Fibroblast of lung (primary cell): Measurements from ENCODE around the gene DDO. TPM values are rescaled to one million over a fixed set of nuclear protein-coding genes. Genes with fewer than 3 reads are reported as not detected.
"Not testable (repeated sequence)": the region's sequence is repeated elsewhere in the genome, so short reads cannot be mapped to it uniquely, and the experiment has no call there.

Experiments used
- DNase-seq, 2 donors: peaks; one replicate each; pipeline versions ENCODE4 v3.0.0 to v3.0.0-alpha.2; 2010; ENCODE audit warnings: low read depth in 2 of 2
- H2AFZ ChIP-seq: 2 replicates; pipeline ENCODE4 v1.5.1; 2012; ENCODE audit warnings: low read length, control low read depth, inconsistent platforms
- H3K27ac ChIP-seq: 2 replicates; pipeline ENCODE4 v1.5.1; 2011; ENCODE audit warnings: low read length, control low read depth; ENCODE audit not compliant: insufficient read depth
- H3K27me3 ChIP-seq: 2 replicates; pipeline ENCODE4 v1.5.1; 2011; ENCODE audit warnings: mild to moderate bottlenecking, low read length; ENCODE audit not compliant: control insufficient read depth, insufficient read depth
- H3K36me3 ChIP-seq: 2 replicates; pipeline ENCODE4 v1.5.1; 2011; ENCODE audit warnings: low read length; ENCODE audit not compliant: control insufficient read depth, insufficient read depth
- H3K4me1 ChIP-seq: 2 replicates; pipeline ENCODE4 v1.5.1; 2011; ENCODE audit warnings: low read length; ENCODE audit not compliant: control insufficient read depth, insufficient read depth; ENCODE audit errors: extremely low read depth
- H3K4me2 ChIP-seq: 2 replicates; pipeline ENCODE4 v1.5.1; 2011; ENCODE audit warnings: low read length, control low read depth; ENCODE audit not compliant: insufficient read depth; ENCODE audit errors: extremely low read depth
- H3K4me3 ChIP-seq, 4 experiments: fragments of 200-600 bp in 1 of 4; sonication (generic) in 1 of 4; replicated peaks in 1 of 4; 2 replicates each; pipeline ENCODE4 v1.5.1; 2011 to 2016; ENCODE audit warnings: low read length in 4 of 4, low read depth in 3 of 4, mild to moderate bottlenecking in 3 of 4, control low read depth in 2 of 4, inconsistent platforms in 1 of 4, mixed read lengths in 1 of 4; ENCODE audit not compliant: insufficient read depth in 1 of 4; ENCODE audit errors: control extremely low read depth in 1 of 4
- H3K79me2 ChIP-seq: 2 replicates; pipeline ENCODE4 v1.5.1; 2012; ENCODE audit warnings: mild to moderate bottlenecking, low read length, inconsistent platforms; ENCODE audit not compliant: control insufficient read depth, insufficient read depth
- H3K9ac ChIP-seq: 2 replicates; pipeline ENCODE4 v1.5.1; 2011; ENCODE audit warnings: mild to moderate bottlenecking, low read length, control low read depth; ENCODE audit not compliant: insufficient read depth
- H3K9me3 ChIP-seq: 2 replicates; pipeline ENCODE4 v1.5.1; 2012; ENCODE audit warnings: low read depth, low read length; ENCODE audit not compliant: control insufficient read depth, insufficient read depth
- H4K20me1 ChIP-seq: 2 replicates; pipeline ENCODE4 v1.5.1; 2011; ENCODE audit warnings: low read length; ENCODE audit not compliant: control insufficient read depth, insufficient read depth; ENCODE audit errors: extremely low read depth
- CTCF ChIP-seq, 2 donors: IDR thresholded peaks in 1 of 2; conservative IDR thresholded peaks in 1 of 2; 1 replicate in 1 of 2; 2 replicates in 1 of 2; pipeline ENCODE4 v1.5.1; 2011 to 2012; ENCODE audit warnings: low read length in 2 of 2, control low read depth in 1 of 2, inconsistent platforms in 1 of 2, low read depth in 1 of 2, mild to moderate bottlenecking in 1 of 2
- EZH2 ChIP-seq: IDR thresholded peaks from 2 replicates; pipeline ENCODE4 v1.5.1; 2012; ENCODE audit warnings: low read length, control low read depth, mild to moderate bottlenecking; ENCODE audit errors: missing control alignments
- polyA plus RNA-seq, 2 donors: library from polyadenylated mRNA; depleted of rRNA in 1 of 2; stranded (reverse) in 1 of 2; unstranded in 1 of 2; fragments of >200 nt; gene quantifications; 2 replicates each; pipeline ENCODE4 v1.2.1, GENCODE V29; 2011 to 2012; ENCODE audit warnings: missing spikeins in 1 of 2
- total RNA-seq: library from RNA; depleted of rRNA; stranded (reverse); fragments of >200 nt; gene quantifications from 2 replicates; pipeline ENCODE4 v1.2.1, GENCODE V29; 2014

DDO gene
- total and polyA plus RNA-seq, 2 donors (not counting 1 experiment from before 2014, with no cell fraction given) = 3.9 to 12.2 TPM

DNA sequence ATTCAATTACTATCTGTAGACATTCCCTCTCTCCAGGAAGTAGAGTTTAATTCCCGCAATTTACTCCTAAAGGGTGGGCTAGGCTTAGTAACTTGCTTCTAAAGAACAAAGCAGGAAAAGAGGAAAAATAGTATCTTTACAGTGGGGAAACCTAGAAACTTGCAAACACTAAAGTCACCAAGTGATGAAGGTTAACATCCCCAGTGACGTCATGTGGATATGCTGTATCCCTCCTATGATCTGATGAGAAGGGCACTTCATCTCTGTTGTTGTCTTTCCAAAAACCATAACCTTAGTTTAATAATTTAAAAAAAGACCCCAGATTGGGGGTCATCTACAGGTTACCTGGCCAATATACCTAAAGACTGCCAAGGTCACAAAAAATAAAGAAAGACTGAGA, 43.8 kb upstream of the DDO start:
- no peaks in the 10 kb centered on the region for H4K20me1 ChIP-seq
- no peak overlapping the region for H3K4me2 ChIP-seq
- TF ChIP-seq CTCF (conservative IDR thresholded peaks at IDR 0.05 in 1 of 2, IDR thresholded peaks at IDR 0.05 in 1 of 2; ENCODE audit: low read depth in 1 of 2, low read length in 2 of 2) (no peak), EZH2 (no peak)
- peaks cover 5% of the 10 kb centered on the region for H3K27me3 ChIP-seq
- DNase-seq = no peak
- H3K36me3 ChIP-seq = no peaks in the 10 kb centered on the region
- H3K9ac ChIP-seq = no peak overlapping the region
- H3K4me1 ChIP-seq = no peaks in the 10 kb centered on the region
- no peak overlapping the region for H3K27ac ChIP-seq
- H3K9me3 ChIP-seq = no peaks in the 10 kb centered on the region
- H2AFZ ChIP-seq = no peak overlapping the region
- H3K79me2 ChIP-seq = no peaks in the 10 kb centered on the region
- H3K4me3 ChIP-seq = no peak overlapping the region

DNA sequence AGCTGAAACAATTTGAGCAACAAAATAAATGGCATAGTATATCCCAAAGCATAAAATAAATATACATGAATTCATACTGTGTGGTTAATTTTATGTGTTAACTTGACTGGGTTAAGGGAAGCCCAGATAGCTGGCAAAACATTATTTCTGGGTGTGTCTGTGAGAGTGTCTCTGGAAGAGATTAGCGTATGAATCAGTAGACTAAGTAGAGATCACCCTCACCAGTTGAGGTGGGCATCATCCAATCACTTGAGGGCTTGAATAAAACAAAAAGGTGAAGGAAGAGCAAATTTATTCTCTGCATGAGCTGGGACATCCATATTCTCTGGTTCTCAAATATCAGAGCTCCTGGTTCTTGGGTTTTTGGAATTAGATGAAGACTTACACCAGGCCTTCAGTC, 43.1 kb upstream of the DDO start:
- no peak overlapping the region for H3K4me2 ChIP-seq
- TF ChIP-seq CTCF (conservative IDR thresholded peaks at IDR 0.05 in 1 of 2, IDR thresholded peaks at IDR 0.05 in 1 of 2; ENCODE audit: low read depth in 1 of 2, low read length in 2 of 2) = no peak
- TF ChIP-seq EZH2 = no peak

DNA sequence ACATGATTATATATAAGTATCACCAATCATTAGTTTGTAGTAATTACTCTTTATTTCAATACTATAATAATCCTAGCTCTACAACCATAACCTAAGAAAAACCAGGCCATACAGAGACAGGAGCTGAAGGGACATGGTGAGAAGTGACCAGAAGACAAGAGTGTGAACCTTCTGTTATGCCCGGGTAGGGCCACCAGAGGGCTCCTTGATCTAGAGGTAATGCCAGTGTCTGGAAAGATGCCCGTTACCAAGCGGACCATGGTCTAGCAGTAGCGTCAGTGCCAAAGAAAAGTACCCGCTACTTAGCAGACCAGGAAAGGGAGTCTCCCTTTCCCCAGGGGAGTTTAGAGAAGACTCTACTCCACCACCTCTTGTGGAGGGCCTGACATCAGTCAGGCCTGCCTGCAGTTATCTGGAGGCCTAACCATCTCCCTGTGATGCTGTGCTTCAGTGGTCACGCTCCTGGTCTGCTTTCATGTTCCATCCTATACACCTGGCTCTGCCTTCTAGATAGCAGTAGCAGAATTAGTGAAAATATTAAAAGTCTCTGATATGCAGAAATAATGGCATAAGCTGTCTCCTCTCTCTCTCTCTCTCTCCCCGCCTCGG, 42.3 kb upstream of the DDO start:
- H3K79me2 ChIP-seq, H3K27ac ChIP-seq, H3K4me1 ChIP-seq, H3K9ac ChIP-seq, H3K4me2 ChIP-seq, H3K36me3 ChIP-seq, H3K9me3 ChIP-seq, H3K4me3 ChIP-seq, H2AFZ ChIP-seq, H4K20me1 ChIP-seq, H3K27me3 ChIP-seq: not testable (repeated sequence)
- peak; percentile 10 to 31 for DNase-seq
- peak; percentile 20 to 47 for TF ChIP-seq CTCF (conservative IDR thresholded peaks at IDR 0.05 in 1 of 2, IDR thresholded peaks at IDR 0.05 in 1 of 2; ENCODE audit: low read depth in 1 of 2, low read length in 2 of 2)

More for the DNA sequence above, 43.1 kb upstream of the DDO start:
- no peak overlapping the region for H2AFZ ChIP-seq
- no peak for DNase-seq
- no peaks in the 10 kb centered on the region for H3K79me2 ChIP-seq
- H3K27ac ChIP-seq = no peak overlapping the region
- no peaks in the 10 kb centered on the region for H3K4me1 ChIP-seq
- H3K36me3 ChIP-seq = no peaks in the 10 kb centered on the region
- H4K20me1 ChIP-seq = no peaks in the 10 kb centered on the region
- H3K27me3 ChIP-seq = peaks cover 5% of the 10 kb centered on the region
- H3K9me3 ChIP-seq = no peaks in the 10 kb centered on the region
- H3K4me3 ChIP-seq = no peak overlapping the region
- no peak overlapping the region for H3K9ac ChIP-seq
